Neural progenitor cell (in vitro differentiated cells): ENCODE data around the gene MRC2.

Experiments
- EZH2 ChIP-seq: fragments of 200-600 bp; sonication (generic); IDR thresholded peaks from 2 replicates; pipeline ENCODE4 v1.6.1; 2017; ENCODE audit warnings: antibody characterized with exemption, mild to moderate bottlenecking, moderate library complexity
- EZH2phosphoT487 ChIP-seq: fragments of 200-600 bp; sonication (generic); IDR thresholded peaks from 2 replicates; pipeline ENCODE4 v1.6.1; 2017; ENCODE audit warnings: antibody characterized with exemption
- TF ChIP-seq, protein P1 (sequence below): fragments of 200-600 bp; sonication (generic); IDR thresholded peaks from 2 replicates; pipeline ENCODE4 v1.5.1; 2017; ENCODE audit warnings: antibody characterized with exemption, mild to moderate bottlenecking

- TF ChIP-seq EZH2phosphoT487 (no peak), EZH2 (no peak)
- TF ChIP-seq, protein P1, sequence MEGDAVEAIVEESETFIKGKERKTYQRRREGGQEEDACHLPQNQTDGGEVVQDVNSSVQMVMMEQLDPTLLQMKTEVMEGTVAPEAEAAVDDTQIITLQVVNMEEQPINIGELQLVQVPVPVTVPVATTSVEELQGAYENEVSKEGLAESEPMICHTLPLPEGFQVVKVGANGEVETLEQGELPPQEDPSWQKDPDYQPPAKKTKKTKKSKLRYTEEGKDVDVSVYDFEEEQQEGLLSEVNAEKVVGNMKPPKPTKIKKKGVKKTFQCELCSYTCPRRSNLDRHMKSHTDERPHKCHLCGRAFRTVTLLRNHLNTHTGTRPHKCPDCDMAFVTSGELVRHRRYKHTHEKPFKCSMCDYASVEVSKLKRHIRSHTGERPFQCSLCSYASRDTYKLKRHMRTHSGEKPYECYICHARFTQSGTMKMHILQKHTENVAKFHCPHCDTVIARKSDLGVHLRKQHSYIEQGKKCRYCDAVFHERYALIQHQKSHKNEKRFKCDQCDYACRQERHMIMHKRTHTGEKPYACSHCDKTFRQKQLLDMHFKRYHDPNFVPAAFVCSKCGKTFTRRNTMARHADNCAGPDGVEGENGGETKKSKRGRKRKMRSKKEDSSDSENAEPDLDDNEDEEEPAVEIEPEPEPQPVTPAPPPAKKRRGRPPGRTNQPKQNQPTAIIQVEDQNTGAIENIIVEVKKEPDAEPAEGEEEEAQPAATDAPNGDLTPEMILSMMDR: no peak
Measured at GRCh38 chr17:62725791-62726249, 98.3 kb downstream of the MRC2 start.
